GM21723 (cell line): ENCODE data around the gene STOX2.

Source experiments
- ATAC-seq: cut with Tn5 transposase; IDR thresholded peaks from one replicate; pipeline ENCODE4 v1.9.1; 2021; ENCODE audit warnings: mild to moderate bottlenecking, moderate library complexity; ENCODE audit not compliant: unreplicated experiment

The STOX2 gene

DNA sequence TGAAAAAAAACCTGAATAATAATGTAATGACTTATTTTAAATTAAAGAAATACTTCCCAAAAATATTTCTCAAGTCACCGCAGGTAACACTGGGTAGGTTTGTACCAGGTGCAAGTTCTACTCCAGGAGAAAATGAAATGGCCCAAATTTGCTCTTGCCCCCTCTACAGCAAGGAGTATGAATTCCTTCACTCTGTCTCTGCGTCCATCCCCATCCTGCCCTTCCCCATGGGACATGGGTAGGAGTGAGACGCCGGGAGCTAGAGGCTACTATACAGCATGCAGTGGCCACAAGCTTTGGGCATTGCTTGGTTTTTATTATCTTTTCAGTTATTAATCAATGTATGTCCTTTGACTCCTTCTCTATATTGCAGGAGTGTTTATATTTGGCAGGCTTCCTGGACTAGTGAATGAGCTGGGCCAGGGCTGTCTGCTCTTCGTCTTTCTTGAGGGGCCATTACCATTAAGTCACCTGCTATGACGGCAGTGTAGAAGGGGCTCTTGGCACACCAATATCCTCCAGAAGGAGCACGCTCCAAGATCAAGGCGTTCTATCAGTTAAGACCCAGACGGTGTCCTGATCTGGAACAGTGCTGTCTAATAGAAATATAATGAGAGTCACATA lies 162.9 kb downstream of the STOX2 start:
- ATAC-seq = no peak
